Vagina (tissue), 2 donors: ENCODE measurements around the gene TAS1R3. TPM values are rescaled to one million over a fixed set of nuclear protein-coding genes. Genes with fewer than 3 reads are reported as not detected.

Source experiments
- DNase-seq, 2 donors: peaks; one replicate each; pipeline ENCODE4 v3.0.0-alpha.2; 2017; ENCODE audit errors: extremely low spot score in 2 of 2
- H3K27ac ChIP-seq: fragments of 200-600 bp; sonication (generic); one replicate; pipeline ENCODE4 v1.5.1; 2019
- H3K27me3 ChIP-seq: fragments of 200-600 bp; sonication (generic); one replicate; pipeline ENCODE4 v1.5.1; 2019
- H3K36me3 ChIP-seq, 2 donors: fragments of 200-600 bp; sonication (generic); one replicate each; pipeline ENCODE4 v1.5.1; 2017 to 2019
- H3K4me1 ChIP-seq: fragments of 200-600 bp; sonication (generic); one replicate; pipeline ENCODE4 v1.5.1; 2019
- H3K4me3 ChIP-seq, 2 donors: fragments of 200-600 bp; sonication (generic); 1 replicate in 1 of 2; 2 replicates in 1 of 2; pipeline ENCODE4 v1.5.1; 2016 to 2019
- H3K9me3 ChIP-seq: fragments of 200-600 bp; sonication (generic); one replicate; pipeline ENCODE4 v1.5.1; 2019
- CTCF ChIP-seq, 3 experiments: fragments of 450-650 bp in 2 of 3; fragments of 200-600 bp in 1 of 3; sonication (generic) in 1 of 3; IDR thresholded peaks; one replicate each; pipeline ENCODE4 v1.5.1; 2017 to 2019; ENCODE audit warnings: antibody characterized with exemption in 3 of 3, mild to moderate bottlenecking in 2 of 3, moderate library complexity in 2 of 3
- POLR2A ChIP-seq, 2 donors: fragments of 450-650 bp; IDR thresholded peaks; one replicate each; pipeline ENCODE4 v1.6.1; 2017; ENCODE audit warnings: antibody characterized with exemption in 2 of 2, mild to moderate bottlenecking in 2 of 2, moderate library complexity in 2 of 2
- POLR2AphosphoS5 ChIP-seq, 2 donors: sonication (generic); formaldehyde crosslinking; IDR thresholded peaks; one replicate each; pipeline ENCODE4 v1.9.0; 2017; ENCODE audit warnings: antibody characterized with exemption in 2 of 2, mild to moderate bottlenecking in 2 of 2, low read depth in 1 of 2; ENCODE audit not compliant: insufficient read depth in 1 of 2
- intact Hi-C: fragments of 100-400 bp; cut with DNase I; formaldehyde crosslinking; loops from one replicate; pipeline ENCODE4 v1.15.1; 2023
- total RNA-seq: library from RNA; depleted of rRNA; stranded (reverse); fragments of >200 nt; gene quantifications from one replicate; pipeline ENCODE4 v1.2.3, GENCODE V29; 2016

Gene TAS1R3
- total RNA-seq, 1 donor from 2014 or later, result 0.74 TPM

GRCh38 chr1:1287288-1288110, 43.6 kb upstream of the TAS1R3 start:
- no peak overlapping the region for H3K27ac ChIP-seq
- no peak overlapping the region for H3K4me3 ChIP-seq
- no peaks in the 10 kb centered on the region for H3K9me3 ChIP-seq
- TF ChIP-seq POLR2A (IDR thresholded peaks at IDR 0.05) (no peak), CTCF (IDR thresholded peaks at IDR 0.05) (no peak), POLR2AphosphoS5 (IDR thresholded peaks at IDR 0.05; ENCODE audit: insufficient read depth in 1 of 2, low read depth in 1 of 2) (no peak)
- no peaks in the 10 kb centered on the region for H3K36me3 ChIP-seq
- H3K4me1 ChIP-seq, result peaks cover 15% of the 10 kb centered on the region
- no peaks in the 10 kb centered on the region for H3K27me3 ChIP-seq
- intact Hi-C loops, result no loop called here
- no peak for DNase-seq

DNA sequence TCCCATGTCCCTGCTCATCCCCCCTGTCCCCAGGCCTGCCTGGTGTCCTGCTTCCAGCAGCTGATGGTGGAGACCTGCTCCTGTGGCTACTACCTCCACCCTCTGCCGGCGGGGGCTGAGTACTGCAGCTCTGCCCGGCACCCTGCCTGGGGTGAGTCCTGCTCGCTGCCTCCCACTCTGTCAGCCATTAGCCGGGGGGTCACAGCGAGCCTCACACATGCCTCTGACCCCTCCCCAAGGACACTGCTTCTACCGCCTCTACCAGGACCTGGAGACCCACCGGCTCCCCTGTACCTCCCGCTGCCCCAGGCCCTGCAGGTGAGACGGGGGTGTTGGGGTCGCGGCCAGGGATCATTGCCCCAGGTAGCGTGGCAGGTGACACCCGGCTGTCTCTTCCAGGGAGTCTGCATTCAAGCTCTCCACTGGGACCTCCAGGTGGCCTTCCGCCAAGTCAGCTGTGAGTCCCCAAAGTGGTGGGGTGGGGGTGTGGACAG, 40.8 kb upstream of the TAS1R3 start:
- peak; percentile 29 to 50 (median 32) for TF ChIP-seq CTCF (IDR thresholded peaks at IDR 0.05)
- TF ChIP-seq POLR2A (IDR thresholded peaks at IDR 0.05), result no peak
- DNase-seq, result no peak

DNA sequence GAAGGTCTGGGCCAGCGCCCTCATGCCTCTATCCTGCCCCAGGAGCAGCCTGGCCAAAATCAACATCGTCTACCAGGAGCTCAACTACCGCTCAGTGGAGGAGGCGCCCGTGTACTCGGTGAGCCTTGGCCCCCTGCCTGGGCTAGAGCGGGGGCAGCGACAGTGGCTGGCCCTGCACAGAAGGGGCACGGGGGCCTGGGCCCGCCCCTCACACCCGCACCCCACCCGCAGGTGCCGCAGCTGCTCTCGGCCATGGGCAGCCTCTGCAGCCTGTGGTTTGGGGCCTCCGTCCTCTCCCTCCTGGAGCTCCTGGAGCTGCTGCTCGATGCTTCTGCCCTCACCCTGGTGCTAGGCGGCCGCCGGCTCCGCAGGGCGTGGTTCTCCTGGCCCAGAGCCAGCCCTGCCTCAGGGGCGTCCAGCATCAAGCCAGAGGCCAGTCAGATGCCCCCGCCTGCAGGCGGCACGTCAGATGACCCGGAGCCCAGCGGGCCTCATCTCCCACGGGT, 40.0 kb upstream of the TAS1R3 start:
- intact Hi-C loops, result loop anchor here (5.0 kb wide), 1 partner anchor 169 kb away; no protein-coding TSS in a partner anchor
- Histone ChIP-seq H3K27ac (no peak overlapping the region), H3K4me1 (peaks cover 15% of the 10 kb centered on the region), H3K9me3 (no peaks in the 10 kb centered on the region), H3K4me3 (no peak overlapping the region), H3K27me3 (no peaks in the 10 kb centered on the region), H3K36me3 (peaks cover 0 to 3% of the 10 kb centered on the region in 2 donors)
- TF ChIP-seq POLR2AphosphoS5 (IDR thresholded peaks at IDR 0.05; ENCODE audit: insufficient read depth in 1 of 2, low read depth in 1 of 2) (no peak), CTCF (IDR thresholded peaks at IDR 0.05) (no peak), POLR2A (IDR thresholded peaks at IDR 0.05) (no peak)
- DNase-seq, result no peak

More for the DNA sequence above, 40.8 kb upstream of the TAS1R3 start:
- intact Hi-C loops, result loop anchor here (5.0 kb wide), 1 partner anchor 168 kb away; no protein-coding TSS in a partner anchor
- no peak overlapping the region for H3K27ac ChIP-seq
- H3K36me3 ChIP-seq, result no peaks in the 10 kb centered on the region
- H3K4me3 ChIP-seq, result no peak overlapping the region
- peaks cover 15% of the 10 kb centered on the region for H3K4me1 ChIP-seq
- H3K9me3 ChIP-seq, result no peaks in the 10 kb centered on the region
- H3K27me3 ChIP-seq, result no peaks in the 10 kb centered on the region

GRCh38 chr1:1291548-1292441, 39.3 kb upstream of the TAS1R3 start:
- H3K4me3 ChIP-seq, result no peak overlapping the region
- no peaks in the 10 kb centered on the region for H3K27me3 ChIP-seq
- intact Hi-C loops, result loop anchor here (5.0 kb wide), 1 partner anchor 169 kb away; no protein-coding TSS in a partner anchor
- no peak overlapping the region for H3K27ac ChIP-seq
- DNase-seq, result no peak
- no peaks in the 10 kb centered on the region for H3K9me3 ChIP-seq
- H3K4me1 ChIP-seq, result peaks cover 15% of the 10 kb centered on the region
- H3K36me3 ChIP-seq, result peaks cover 0 to 9% of the 10 kb centered on the region in 2 donors
- TF ChIP-seq POLR2A (IDR thresholded peaks at IDR 0.05) (no peak), POLR2AphosphoS5 (IDR thresholded peaks at IDR 0.05; ENCODE audit: insufficient read depth in 1 of 2, low read depth in 1 of 2) (no peak), CTCF (IDR thresholded peaks at IDR 0.05) (peak in 2 of 3 experiments; percentile 48 to 67)
